ENCODE results near the gene LRRK1.

DNA sequence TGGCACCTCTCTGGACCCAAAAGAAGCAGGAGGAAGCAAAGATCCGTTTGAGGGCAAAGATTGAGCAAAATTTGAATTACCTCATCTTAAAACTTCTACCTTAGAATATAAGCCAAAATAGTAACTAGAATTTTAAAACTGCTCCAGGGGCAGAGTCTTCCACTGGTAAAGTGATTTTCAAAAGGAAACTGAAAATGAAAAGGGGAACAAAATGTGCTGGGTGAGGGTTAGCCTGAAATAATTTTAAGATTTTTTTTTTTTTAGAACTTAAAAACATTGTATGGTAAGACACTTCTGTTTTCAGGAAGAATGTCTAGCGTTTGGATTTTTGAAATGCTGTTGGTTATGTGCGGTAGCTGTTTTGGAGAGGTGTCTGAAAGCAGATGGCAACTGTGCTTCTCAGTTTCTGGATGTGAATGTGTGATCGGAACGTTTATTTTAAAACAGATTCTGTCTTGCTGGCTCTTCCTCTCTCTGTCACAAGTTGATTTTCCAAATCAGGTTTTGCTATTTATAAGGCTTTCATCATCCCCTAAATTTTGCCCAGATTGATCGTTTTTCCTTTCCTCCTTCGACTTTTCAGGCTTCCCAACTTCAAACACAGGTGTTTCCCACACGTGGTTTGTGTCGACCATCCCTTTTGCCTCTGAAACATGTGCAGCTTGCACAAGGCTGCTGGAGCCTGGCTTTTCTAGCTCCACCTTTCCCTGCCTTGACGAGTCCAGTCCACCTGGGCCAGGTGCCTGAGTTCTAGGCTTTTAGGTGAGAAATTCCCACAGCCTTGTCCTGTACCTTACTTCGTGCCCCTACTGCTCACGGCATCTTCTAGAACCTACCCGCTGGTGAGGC lies 3.3 kb downstream of the LRRK1 start:
- TF ChIP-seq POLR2A (IDR thresholded peaks at IDR 0.05) = no peak
- TF ChIP-seq, protein P1, sequence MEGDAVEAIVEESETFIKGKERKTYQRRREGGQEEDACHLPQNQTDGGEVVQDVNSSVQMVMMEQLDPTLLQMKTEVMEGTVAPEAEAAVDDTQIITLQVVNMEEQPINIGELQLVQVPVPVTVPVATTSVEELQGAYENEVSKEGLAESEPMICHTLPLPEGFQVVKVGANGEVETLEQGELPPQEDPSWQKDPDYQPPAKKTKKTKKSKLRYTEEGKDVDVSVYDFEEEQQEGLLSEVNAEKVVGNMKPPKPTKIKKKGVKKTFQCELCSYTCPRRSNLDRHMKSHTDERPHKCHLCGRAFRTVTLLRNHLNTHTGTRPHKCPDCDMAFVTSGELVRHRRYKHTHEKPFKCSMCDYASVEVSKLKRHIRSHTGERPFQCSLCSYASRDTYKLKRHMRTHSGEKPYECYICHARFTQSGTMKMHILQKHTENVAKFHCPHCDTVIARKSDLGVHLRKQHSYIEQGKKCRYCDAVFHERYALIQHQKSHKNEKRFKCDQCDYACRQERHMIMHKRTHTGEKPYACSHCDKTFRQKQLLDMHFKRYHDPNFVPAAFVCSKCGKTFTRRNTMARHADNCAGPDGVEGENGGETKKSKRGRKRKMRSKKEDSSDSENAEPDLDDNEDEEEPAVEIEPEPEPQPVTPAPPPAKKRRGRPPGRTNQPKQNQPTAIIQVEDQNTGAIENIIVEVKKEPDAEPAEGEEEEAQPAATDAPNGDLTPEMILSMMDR (IDR thresholded peaks at IDR 0.05) = no peak
